Cardiac muscle cell (in vitro differentiated cells and primary cell): ENCODE data around the gene BMP8A. TPM values are rescaled to one million over a fixed set of nuclear protein-coding genes. Genes with fewer than 3 reads are reported as not detected.

Experiments used
- DNase-seq, 2 donors: peaks; one replicate each; pipeline versions ENCODE4 v3.0.0 to v3.0.0-alpha.2; 2010 to 2017; ENCODE audit warnings: low read depth in 1 of 2, low spot score in 1 of 2
- H3K27ac ChIP-seq: fragments of 200-600 bp; sonication (generic); 2 replicates; pipeline ENCODE4 v1.5.1; 2016
- H3K27me3 ChIP-seq: fragments of 200-600 bp; sonication (generic); 2 replicates; pipeline ENCODE4 v1.6.0; 2016; ENCODE audit warnings: control low read depth
- H3K36me3 ChIP-seq: fragments of 200-600 bp; sonication (generic); 2 replicates; pipeline ENCODE4 v1.5.1; 2016; ENCODE audit warnings: control low read depth
- H3K4me1 ChIP-seq: fragments of 200-600 bp; sonication (generic); 2 replicates; pipeline ENCODE4 v1.8.1; 2017; ENCODE audit warnings: low read depth, mild to moderate bottlenecking, mixed run types
- H3K4me3 ChIP-seq: fragments of 200-600 bp; sonication (generic); 2 replicates; pipeline ENCODE4 v1.5.1; 2016; ENCODE audit warnings: mild to moderate bottlenecking
- H3K9me3 ChIP-seq: fragments of 200-600 bp; sonication (generic); 2 replicates; pipeline ENCODE4 v1.5.1; 2017; ENCODE audit warnings: low read depth, mild to moderate bottlenecking, control low read depth
- CTCF ChIP-seq: IDR thresholded peaks from 2 replicates; pipeline ENCODE4 v1.5.1; 2012; ENCODE audit warnings: low read depth, mild to moderate bottlenecking, low read length
- polyA plus RNA-seq: library from polyadenylated mRNA; unstranded; fragments of >200 nt; fragmentation: Nextera tagmentation; extraction: Ambion mirVana; gene quantifications from 2 replicates; pipeline ENCODE4 v1.2.1, GENCODE V29; 2016
- total RNA-seq: library from RNA; depleted of rRNA; stranded (reverse); fragments of >200 nt; gene quantifications from 2 replicates; pipeline ENCODE4 v1.2.3, GENCODE V29; 2016

The BMP8A gene
- total and polyA plus RNA-seq, 2 experiments from 2014 or later = 0.09 to 0.70 TPM

- TF ChIP-seq CTCF = no peak
- no peak for DNase-seq
- Histone ChIP-seq H3K27me3 (peaks cover 67% of the 10 kb centered on the region), H3K4me3 (no peak overlapping the region), H3K4me1 (no peaks in the 10 kb centered on the region), H3K36me3 (peaks cover 89% of the 10 kb centered on the region), H3K9me3 (no peaks in the 10 kb centered on the region), H3K27ac (no peak overlapping the region)
Measured at GRCh38 chr1:39564941-39565340, 73.5 kb downstream of the BMP8A start.

- H3K27ac ChIP-seq = no peak overlapping the region
- H3K27me3 ChIP-seq = peaks cover 67% of the 10 kb centered on the region
- TF ChIP-seq CTCF = no peak
- DNase-seq = no peak
- no peaks in the 10 kb centered on the region for H3K9me3 ChIP-seq
- H3K4me1 ChIP-seq = no peaks in the 10 kb centered on the region
- H3K36me3 ChIP-seq = peaks cover 83% of the 10 kb centered on the region
- H3K4me3 ChIP-seq = no peak overlapping the region
Measured at GRCh38 chr1:39566441-39567137, 75.2 kb downstream of the BMP8A start.

- Histone ChIP-seq H3K27ac (no peak overlapping the region), H3K4me3 (no peak overlapping the region), H3K36me3 (peaks cover 82% of the 10 kb centered on the region), H3K4me1 (no peaks in the 10 kb centered on the region), H3K27me3 (peaks cover 60% of the 10 kb centered on the region), H3K9me3 (no peaks in the 10 kb centered on the region)
- no peak for TF ChIP-seq CTCF
- DNase-seq = no peak
Measured at GRCh38 chr1:39567302-39567701, 75.9 kb downstream of the BMP8A start.

GRCh38 chr1:39568208-39568607 is 76.8 kb downstream of the BMP8A start:
- Histone ChIP-seq H3K27ac (no peak overlapping the region), H3K9me3 (no peaks in the 10 kb centered on the region), H3K27me3 (peaks cover 51% of the 10 kb centered on the region), H3K4me1 (peaks cover 6% of the 10 kb centered on the region), H3K4me3 (no peak overlapping the region), H3K36me3 (peaks cover 73% of the 10 kb centered on the region)
- no peak for TF ChIP-seq CTCF
- no peak for DNase-seq

GRCh38 chr1:39569034-39569433 is 77.6 kb downstream of the BMP8A start:
- Histone ChIP-seq H3K9me3 (no peaks in the 10 kb centered on the region), H3K36me3 (peaks cover 65% of the 10 kb centered on the region), H3K27ac (no peak overlapping the region), H3K4me3 (no peak overlapping the region), H3K4me1 (peaks cover 11% of the 10 kb centered on the region), H3K27me3 (peaks cover 43% of the 10 kb centered on the region)
- no peak for TF ChIP-seq CTCF
- DNase-seq = peak in 1 of 2 donors; percentile 22
